Putamen (tissue), 1 donor: ENCODE results near the gene GNAQ.

Source experiments
- DNase-seq: peaks from one replicate; pipeline ENCODE4 v3.0.0-alpha.2; 2016; ENCODE audit warnings: low spot score

The GNAQ gene

GRCh38 chr9:78031893-78032729 lies 500 bp upstream of the GNAQ start:
- peak; percentile 96 for DNase-seq

DNA sequence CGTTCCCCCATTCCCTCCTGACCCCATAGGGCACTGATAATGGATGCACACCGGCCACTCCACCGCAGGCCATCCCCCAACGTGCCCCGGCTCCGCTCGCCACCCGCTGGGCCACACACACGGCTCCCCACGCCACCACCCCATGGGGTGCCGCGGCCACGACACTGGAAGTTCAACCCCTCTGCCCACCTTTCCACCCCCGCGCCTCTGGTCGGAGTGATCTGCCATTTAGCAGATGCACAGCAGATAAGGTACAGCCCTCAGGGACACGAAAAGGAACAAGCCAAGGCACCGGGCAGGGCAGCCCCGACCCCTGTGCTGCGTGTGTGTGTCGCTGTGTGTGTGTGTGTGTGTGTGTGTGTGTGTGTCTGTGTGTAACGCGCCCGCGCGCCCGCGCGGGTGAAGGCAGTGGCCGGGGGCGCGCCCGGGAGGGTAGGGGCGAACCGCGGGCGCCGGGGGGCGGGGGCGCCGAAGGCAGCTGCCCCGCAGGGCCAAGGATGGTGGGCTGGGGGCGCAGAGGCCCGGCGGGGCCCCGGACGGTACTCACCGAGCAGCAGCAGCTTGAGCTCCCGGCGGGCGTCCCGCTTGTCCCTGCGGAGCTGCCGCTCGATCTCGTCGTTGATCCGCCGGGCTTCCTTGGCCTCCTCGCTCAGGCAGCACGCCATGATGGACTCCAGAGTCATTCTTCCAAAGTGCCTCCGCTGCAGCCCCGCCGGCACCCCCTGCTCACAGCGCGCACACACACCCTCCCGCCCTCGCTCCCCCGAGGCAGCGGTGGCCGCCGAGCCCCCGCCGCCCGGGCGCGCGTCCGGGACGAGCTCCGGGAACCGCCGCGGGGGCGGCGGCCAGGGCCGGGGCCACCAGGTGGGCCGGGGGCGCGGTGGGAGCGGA lies 813 bp downstream of the GNAQ start:
- peak; percentile 63 for DNase-seq

- peak; percentile 43 for DNase-seq
Observed at GRCh38 chr9:78030296-78030552, 1.4 kb downstream of the GNAQ start.

GRCh38 chr9:78029551-78030295 lies 1.9 kb downstream of the GNAQ start:
- DNase-seq: peak; percentile 39

DNA sequence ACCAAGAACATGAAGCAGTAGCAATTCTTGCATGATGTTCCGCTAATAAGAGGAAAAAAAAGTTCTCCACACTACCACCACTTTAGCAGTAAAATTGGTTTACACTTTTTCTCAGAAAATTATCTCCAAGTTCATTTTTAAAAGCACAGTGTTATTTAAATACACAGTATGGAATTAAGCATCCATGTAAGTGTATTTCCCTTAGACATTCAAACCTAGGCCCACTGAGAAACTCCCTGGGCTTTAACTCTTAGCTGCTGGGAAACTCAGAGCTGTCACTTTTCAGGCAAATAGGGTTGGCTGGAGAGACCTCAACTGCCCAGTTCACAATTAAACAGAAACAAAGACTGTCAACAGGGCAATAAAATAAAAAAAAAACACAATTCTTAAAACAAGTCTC lies 2.7 kb downstream of the GNAQ start:
- no peak for DNase-seq

- no peak for DNase-seq
Observed at GRCh38 chr9:78026947-78027346, 4.7 kb downstream of the GNAQ start.

GRCh38 chr9:78026416-78026815 lies 5.2 kb downstream of the GNAQ start:
- DNase-seq: no peak

GRCh38 chr9:78025186-78025585 lies 6.4 kb downstream of the GNAQ start:
- DNase-seq: no peak

GRCh38 chr9:78023003-78023741 lies 8.4 kb downstream of the GNAQ start:
- peak; percentile 44 for DNase-seq

- DNase-seq: no peak
Observed at GRCh38 chr9:78021697-78022096, 9.9 kb downstream of the GNAQ start.

- DNase-seq: no peak
Observed at GRCh38 chr9:78017190-78017693, 14.4 kb downstream of the GNAQ start.

DNA sequence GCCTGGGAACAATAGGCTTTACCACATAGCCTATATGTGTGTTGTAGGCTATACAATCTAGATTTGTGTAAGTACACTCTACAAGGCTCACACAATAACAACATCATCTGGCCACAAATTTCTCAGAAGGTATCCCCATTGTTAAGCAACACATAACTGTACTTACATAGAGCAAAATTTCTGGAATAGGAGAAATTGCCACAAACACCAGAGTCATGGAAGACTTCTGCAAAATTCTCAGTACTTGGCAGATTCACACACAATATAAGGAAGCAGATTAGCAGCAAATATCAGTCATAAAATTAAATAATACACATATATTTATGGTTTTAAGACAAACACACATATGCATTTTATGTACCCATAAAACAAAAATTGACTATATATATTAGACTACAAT lies 16.4 kb downstream of the GNAQ start:
- no peak for DNase-seq

DNA sequence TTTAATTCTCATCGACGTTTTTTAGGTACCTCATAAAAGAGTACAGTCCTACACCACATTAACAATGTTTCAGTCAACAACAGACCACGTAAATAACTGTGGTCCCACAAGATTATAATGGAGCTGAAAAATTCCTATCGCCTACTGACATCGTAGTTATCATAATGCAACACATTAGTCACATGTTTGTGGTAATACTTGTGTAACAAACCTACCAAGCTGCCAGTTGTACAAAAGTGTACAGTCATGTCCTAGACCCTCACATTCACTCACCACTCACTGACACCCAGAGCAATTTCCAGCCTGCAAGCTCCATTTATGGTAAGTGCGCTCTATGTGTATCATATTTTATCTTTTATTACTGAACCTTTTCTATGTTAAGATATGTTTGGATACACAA lies 16.8 kb downstream of the GNAQ start:
- no peak for DNase-seq

- DNase-seq: no peak
Observed at GRCh38 chr9:78013934-78014333, 17.7 kb downstream of the GNAQ start.

DNA sequence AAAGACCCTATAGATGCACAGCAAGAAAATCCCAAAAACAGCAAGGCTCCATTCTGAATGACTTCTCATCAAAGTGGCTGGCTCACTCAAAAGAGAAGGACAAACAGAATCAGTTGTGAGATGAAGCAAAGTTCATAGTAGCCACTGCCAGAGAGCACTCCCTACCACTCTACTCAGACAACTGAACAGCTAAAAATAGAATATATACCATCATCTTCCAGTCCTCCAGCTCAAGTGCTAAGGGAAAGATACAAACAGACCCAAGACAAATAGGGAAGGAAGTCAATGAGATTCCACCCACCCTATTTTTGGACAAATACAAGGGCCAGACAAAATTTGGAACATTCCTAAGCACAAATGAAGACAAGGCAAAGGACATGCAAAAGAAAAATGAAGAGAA lies 20.6 kb downstream of the GNAQ start:
- DNase-seq: no peak

GRCh38 chr9:78010445-78010844 lies 21.2 kb downstream of the GNAQ start:
- no peak for DNase-seq

GRCh38 chr9:78009186-78009585 lies 22.4 kb downstream of the GNAQ start:
- DNase-seq: no peak

DNA sequence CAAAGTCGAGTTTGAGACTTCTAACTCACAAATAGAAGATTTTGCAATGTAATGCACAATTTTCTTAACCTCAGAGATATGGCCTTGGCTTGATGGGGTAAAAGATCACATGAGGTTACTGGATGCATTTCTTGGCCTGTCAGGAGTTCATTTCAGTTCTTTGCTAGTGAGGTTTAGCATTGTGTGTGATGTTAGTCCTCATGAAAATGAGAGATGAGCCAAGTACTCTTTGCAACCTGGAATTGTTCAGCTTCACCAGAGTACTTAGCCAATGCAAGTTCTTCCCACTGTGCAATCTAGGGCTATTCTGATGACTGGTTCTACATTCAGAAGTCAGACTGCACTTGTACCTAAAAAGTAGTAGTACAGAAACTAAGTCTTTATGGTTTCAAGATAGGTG lies 24.9 kb downstream of the GNAQ start:
- DNase-seq: no peak

- no peak for DNase-seq
Observed at GRCh38 chr9:78005231-78006002, 26.2 kb downstream of the GNAQ start.

- DNase-seq: no peak
Observed at GRCh38 chr9:78004478-78005229, 27.0 kb downstream of the GNAQ start.
